ENCODE results near the gene PROSER2.

PROSER2 gene

GRCh38 chr10:11805792-11806191 is 17.4 kb upstream of the PROSER2 start:
- no peak for DNase-seq

DNA sequence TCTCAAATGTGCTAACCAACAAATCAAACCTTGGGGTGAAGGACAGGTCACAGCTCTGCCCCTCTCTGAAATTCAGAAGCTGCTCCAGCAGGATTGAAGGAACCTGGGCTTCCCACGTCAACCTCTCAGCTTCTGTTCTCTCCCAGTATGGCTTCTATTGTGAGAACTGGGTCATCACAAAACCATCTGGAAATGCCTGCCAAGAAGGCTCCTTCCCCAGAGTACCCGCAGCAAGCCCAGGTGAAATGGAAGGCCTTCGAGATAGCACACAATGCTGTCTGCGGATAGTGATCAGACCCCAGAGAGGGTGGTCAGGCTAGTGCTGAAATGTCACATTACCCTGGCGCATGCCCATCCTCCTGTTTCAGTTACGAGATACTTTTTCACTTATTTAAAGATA is 16.4 kb upstream of the PROSER2 start:
- no peak for DNase-seq

DNA sequence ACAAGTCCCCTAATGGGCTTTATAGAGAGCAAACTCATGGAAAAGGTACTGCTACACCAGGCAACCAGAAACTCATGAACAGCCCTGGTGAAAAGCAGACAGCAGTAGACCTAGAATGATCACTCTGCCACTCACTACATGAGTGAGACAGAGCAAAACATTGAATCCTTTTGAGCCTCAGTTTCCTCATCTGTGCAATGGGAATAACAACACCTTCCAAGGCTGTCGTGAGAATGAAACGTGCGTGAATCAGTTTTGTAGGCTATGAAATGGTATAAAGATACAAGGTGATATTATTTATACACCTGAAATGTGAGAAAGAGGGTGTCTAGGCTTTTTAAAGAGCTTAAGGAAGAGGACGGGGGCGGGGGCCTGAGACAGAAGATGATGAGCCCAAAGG is 14.3 kb upstream of the PROSER2 start:
- DNase-seq = no peak

DNA sequence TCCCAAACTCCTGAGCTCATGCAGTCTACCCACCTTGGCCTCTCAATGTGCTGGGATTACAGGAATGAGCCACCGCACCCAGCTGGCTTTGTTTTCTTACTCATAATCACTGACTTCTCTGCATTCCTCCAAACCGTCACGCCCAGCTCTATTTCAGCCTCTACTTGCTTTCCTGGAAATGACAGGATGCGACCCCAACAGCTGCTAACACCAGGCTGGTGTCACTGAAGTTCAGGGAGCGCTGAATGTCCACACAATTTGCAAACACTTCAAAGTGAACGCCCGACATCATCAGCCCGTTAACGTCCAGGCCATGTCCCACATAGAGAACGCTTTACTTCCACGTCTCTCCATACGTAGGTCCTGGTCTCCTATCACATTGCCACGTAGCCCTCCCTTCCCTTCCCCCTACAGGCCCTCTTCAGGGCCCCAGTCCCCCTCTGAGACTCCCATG is 12.8 kb upstream of the PROSER2 start:
- no peak for DNase-seq

GRCh38 chr10:11810973-11811372 is 12.2 kb upstream of the PROSER2 start:
- DNase-seq = no peak

DNA sequence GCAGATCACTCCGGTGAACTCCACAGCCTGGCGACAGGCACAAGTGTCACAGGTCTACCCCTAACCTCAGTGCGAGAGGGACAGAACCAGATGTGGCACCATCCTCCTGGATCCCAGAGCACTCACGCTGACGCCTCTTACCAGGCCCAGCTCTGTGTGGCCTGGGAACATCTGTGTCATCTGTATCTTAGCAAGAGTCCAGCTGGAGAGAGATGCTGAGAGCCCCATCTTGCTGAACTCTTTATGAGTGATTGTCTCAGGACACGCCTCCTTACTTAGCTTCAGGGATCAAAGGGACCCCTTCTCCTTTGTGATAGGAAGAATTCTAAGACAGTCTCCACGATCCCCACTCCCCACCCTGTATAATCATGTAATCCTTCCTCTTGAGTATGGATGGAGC is 10.0 kb upstream of the PROSER2 start:
- DNase-seq = no peak

DNA sequence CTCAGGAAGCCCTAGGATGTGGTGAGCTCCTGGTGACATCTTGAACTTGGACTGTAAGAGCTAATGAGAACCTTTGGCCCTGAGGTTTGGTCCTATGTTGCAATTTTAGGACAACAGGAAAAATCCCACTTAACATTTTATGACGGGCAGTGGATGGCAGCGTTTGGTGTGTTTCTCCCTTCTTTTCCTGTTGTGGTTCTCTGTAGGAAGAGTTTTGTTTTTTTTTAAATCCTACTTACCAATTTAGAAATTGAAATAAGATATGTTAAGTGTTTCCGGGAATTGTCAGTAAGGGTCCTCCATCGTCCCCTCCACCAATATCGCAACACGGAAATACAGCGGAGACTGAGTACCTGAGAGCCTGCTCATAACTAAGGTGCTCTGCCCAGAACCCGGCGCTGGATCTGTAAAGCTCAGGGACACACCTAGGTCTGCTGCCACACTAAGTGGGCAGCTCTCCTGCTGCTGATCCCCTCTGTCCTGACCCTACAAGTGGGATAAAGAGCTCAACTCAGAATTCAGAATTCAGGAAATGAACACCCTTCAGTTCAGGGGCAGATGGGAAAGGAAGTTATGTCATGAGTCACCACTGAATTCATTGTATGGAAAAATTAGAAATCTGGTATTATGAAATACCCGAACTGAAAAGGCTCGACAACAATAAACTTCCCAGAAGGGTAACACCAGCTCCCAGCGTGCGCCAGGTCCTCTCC is 9.1 kb upstream of the PROSER2 start:
- no peak for DNase-seq

DNA sequence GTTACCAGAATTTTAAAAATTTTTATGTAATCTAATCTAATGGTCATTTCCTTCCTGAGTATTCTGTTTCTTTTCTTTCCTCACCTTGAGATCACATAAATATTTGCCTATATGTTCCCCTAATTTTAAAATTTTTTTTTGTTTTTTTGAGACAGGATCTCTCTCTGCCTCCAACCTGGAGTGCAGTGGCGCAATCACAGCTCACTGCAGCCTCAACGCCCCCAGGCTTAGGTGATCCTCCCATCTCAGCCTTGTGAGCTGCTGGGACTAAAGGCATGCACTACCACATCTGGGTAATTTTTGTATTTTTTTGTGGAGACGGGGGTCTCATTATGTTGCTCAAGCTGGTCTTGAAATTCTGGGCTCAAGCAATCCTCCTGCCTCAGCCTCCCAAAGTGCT is 4.1 kb upstream of the PROSER2 start:
- no peak for DNase-seq

DNA sequence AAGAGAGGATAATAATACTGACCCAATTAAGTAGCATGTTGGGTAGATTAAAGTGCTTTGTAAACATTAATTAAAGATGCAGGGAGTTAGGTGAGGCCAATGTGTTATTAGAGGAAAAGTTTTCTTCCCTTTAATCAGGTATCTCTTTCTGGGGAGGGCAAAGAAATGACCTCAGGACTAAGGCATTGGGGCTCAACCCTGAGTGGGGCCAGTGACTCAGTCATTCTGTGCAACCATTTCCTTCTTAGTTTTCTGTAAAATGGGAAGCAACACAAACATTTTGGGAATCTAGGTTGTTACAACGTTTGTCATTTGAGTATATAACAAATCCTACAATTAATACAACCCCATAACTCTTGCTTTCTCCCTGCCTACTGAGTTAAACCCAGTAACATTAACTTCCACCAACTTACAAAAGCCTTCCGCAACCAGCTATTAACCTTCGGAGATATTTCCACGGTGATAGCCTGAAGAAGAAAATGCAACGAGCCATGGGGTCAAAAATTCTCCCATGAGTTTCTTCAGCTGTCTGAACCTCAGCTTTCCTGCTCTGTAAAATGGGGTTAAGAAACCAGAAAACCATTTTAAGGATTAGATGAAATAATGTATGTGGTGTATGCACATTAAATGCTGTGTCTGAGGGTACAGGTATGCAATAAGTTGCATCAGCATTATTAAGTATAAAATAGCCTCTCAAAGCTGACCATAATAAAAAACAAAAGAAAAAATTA is 965 bp upstream of the PROSER2 start:
- DNase-seq = no peak

DNA sequence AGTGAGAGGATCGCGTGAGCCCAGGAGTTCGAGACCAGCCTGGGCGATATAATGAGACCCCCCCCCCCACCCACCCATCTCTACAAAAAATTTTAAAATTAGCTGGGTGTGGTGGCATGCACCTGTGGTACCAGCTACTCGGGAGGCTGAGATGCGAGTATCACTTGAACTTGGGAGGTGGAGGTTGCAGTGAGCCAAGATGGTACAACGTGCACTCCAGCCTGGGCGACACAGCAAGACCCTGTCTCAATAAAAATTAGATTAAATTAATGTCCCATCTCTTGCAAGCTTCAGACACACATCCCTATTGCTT is 391 bp upstream of the PROSER2 start:
- no peak for DNase-seq

- no peak for DNase-seq
Measured at GRCh38 chr10:11823989-11824346, 812 bp downstream of the PROSER2 start.

GRCh38 chr10:11824376-11824775 is 1.2 kb downstream of the PROSER2 start:
- DNase-seq = no peak

- DNase-seq = no peak
Measured at GRCh38 chr10:11824825-11825224, 1.7 kb downstream of the PROSER2 start.

DNA sequence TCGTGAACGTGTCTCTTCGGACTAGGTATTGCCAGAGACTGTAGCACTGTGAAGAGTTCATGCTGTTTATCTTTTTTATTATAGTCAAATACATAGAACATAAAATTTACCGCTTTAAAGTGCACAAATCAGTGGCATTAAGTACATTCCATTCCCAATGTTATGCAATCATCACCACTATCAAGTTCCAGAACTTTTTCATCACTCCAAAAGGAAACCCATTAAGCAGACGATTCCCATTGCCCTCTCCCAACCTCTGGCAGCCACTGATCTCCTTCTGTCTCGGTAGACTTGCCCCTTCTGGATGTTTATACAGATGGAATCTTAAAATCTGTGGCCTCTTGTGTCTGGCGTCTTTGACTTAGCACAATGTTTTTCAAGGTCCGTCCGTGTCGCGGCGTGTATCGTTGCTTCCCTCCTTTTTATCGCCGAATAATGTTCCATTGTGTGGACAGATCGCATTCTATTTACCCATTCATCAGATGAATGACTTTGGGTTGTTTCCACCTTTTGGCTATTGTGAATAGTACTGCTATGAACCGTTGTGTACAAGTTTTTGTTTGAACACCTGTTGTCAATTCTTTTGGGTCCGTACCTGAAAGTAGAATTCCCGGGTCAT is 2.7 kb downstream of the PROSER2 start:
- no peak for DNase-seq

DNA sequence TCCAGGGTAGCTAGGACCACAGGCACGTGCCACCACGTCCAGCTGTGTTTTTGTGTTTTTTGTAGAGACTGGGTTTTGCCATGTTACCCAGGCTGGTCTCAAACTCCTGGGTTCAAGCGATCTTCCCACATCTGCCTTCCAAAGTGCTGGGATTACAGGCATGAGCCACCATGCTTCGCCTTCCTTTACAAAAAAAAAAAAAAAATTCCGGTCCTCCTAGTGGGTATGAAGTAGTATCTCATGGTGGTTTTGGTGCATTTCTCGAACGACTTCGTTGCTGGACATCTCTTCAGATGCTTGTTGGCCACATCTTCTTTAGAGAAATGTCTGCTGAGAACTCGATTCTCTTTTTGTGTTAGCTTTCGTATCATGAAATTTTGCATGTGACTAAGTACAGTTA is 3.9 kb downstream of the PROSER2 start:
- DNase-seq = no peak

DNA sequence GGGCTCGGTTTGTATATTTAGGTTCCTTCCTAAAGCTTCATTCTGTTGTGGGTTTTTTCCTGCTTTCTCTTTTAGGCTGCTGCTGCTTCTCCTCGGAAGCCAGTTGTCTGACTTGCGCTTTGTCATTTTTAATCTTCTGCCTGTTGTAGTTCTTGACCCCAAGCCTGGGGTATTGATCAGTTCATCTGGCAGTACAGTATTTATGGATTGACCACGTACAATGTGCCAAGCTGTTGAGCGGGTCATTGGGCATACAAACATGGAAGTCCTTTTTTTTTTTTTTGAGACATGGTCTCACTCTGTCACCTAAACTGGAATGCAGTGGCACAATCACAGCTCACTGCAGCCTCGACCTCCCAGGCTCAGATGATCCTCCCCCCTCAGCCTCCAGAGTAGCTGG is 4.3 kb downstream of the PROSER2 start:
- DNase-seq = no peak

- DNase-seq = no peak
Measured at GRCh38 chr10:11828682-11829284, 5.6 kb downstream of the PROSER2 start.

DNA sequence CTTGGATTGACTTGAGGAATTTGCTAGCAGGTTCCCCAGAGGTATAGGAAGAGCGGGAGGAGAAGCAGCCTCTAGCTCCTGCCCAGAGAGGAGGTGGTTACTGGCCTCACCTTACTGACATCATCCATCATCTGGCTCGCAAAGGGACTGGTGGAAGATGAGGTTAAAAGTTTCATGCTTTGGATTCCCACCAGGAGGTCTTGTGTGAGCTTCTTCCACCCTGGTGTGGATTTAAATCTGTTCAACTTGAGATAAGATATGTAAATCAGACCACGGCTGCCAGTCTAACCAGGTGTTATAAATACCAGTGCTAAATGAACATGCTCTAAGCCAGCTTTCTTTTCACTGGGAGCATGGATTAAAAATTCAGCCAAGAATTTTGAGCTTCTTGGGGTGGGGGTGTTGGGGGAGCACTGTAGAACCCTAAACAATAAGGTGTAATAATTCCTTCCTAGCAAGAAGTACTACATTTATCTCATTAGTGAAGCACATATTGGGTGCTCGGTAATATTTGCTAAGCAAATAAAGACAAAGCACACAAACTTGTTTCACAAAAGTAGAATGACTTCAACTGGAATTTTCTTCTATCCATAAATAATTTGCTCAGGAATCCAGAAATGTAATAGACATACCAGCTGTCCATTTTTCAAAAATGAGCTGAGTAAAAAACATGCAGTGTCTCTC is 7.8 kb downstream of the PROSER2 start:
- DNase-seq = no peak

DNA sequence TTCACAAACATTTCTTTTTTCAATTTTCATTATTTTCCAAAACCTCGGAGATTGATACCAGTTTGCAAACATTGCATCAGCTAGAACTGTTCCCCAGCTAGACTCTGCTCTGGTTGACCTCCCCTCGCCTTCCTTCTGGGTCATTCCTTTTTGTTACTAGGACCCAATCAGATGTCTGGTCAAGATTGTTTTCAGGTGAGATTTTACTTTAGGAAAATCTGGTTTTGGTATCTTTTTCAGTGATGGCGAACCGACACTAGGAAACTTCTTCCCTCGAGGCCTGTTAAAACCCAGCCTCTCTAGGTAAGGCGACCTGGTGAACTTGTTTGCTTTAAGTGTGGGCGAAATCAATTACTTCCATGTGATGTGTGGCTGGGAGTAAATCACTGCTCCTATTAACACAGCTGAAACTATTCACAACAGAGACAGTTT is 8.4 kb downstream of the PROSER2 start:
- DNase-seq = no peak

GRCh38 chr10:11832042-11832441 is 8.9 kb downstream of the PROSER2 start:
- DNase-seq = no peak

DNA sequence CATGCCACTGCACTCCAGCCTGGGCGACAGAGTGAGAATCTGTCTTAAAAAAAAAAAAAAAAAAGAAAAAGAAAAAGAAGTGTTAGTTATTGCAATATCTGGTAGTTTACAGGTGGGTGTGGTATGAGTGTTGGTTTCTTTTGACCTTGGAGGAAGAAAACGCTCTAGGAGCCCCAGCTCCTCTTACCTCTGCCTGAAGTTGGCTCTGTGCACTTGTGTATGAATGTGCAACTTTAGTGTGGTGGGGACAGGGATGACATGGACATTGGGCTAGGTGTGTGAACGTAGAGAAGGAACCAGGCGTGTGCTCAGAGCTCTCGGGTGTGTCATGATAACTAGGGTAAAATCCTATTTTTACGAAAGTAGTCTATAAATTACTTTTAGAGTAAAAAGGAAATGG is 11.9 kb downstream of the PROSER2 start:
- no peak for DNase-seq

GRCh38 chr10:11835704-11836103 is 12.5 kb downstream of the PROSER2 start:
- DNase-seq = no peak

- DNase-seq = no peak
Measured at GRCh38 chr10:11837372-11838161, 14.4 kb downstream of the PROSER2 start.
